HG03103 (cell line): ENCODE data around the gene ANKRD49.

Source experiments
- ATAC-seq: cut with Tn5 transposase; IDR thresholded peaks from one replicate; pipeline ENCODE4 v1.9.1; 2021; ENCODE audit warnings: low read depth; ENCODE audit not compliant: unreplicated experiment

ANKRD49 gene

DNA sequence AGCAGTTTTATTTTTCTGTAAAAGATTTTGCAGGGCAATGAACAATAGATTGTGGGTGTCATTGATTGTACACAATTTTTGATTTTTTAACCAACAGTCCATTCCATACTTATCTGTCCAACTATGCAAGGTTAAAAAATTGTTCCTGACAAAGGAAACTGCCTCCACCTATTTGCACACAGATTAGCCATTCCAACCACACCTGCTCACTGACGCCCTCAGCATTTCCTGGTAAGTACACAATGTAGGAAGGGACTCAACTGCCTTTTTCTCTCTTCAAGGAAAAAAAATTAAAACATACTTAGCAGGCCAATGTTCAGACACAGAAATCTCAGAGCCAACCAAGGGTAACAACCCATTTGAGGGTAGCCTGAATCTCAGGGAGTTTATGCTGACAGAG is 45.6 kb downstream of the ANKRD49 start:
- no peak for ATAC-seq

DNA sequence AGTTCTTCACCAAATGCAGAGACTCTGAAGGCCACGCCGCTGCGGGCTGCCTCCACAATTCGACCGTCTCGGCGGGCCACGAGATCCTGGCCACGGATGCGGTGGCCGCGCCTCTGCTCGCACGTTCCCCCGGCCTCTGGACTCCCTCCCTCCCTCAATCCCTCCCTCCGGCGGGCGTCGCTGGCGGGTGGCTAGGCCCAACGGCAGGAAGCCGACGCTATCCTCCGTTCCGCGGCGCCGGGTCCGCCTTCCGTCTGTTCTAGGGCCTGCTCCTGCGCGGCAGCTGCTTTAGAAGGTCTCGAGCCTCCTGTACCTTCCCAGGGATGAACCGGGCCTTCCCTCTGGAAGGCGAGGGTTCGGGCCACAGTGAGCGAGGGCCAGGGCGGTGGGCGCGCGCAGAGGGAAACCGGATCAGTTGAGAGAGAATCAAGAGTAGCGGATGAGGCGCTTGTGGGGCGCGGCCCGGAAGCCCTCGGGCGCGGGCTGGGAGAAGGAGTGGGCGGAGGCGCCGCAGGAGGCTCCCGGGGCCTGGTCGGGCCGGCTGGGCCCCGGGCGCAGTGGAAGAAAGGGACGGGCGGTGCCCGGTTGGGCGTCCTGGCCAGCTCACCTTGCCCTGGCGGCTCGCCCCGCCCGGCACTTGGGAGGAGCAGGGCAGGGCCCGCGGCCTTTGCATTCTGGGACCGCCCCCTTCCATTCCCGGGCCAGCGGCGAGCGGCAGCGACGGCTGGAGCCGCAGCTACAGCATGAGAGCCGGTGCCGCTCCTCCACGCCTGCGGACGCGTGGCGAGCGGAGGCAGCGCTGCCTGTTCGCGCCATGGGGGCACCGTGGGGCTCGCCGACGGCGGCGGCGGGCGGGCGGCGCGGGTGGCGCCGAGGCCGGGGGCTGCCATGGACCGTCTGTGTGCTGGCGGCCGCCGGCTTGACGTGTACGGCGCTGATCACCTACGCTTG is 50.2 kb downstream of the ANKRD49 start, which contains the start of gene FUT4:
TSS of gene FUT4 (plus strand) at position 227 of the 951 bp plus-strand sequence. CDS start at position 440, 213 bp downstream.
- peak; percentile 67 for ATAC-seq

DNA sequence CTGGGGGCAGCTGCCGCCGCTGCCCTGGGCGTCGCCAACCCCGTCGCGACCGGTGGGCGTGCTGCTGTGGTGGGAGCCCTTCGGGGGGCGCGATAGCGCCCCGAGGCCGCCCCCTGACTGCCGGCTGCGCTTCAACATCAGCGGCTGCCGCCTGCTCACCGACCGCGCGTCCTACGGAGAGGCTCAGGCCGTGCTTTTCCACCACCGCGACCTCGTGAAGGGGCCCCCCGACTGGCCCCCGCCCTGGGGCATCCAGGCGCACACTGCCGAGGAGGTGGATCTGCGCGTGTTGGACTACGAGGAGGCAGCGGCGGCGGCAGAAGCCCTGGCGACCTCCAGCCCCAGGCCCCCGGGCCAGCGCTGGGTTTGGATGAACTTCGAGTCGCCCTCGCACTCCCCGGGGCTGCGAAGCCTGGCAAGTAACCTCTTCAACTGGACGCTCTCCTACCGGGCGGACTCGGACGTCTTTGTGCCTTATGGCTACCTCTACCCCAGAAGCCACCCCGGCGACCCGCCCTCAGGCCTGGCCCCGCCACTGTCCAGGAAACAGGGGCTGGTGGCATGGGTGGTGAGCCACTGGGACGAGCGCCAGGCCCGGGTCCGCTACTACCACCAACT is 51.0 kb downstream of the ANKRD49 start:
- ATAC-seq: peak; percentile 2

DNA sequence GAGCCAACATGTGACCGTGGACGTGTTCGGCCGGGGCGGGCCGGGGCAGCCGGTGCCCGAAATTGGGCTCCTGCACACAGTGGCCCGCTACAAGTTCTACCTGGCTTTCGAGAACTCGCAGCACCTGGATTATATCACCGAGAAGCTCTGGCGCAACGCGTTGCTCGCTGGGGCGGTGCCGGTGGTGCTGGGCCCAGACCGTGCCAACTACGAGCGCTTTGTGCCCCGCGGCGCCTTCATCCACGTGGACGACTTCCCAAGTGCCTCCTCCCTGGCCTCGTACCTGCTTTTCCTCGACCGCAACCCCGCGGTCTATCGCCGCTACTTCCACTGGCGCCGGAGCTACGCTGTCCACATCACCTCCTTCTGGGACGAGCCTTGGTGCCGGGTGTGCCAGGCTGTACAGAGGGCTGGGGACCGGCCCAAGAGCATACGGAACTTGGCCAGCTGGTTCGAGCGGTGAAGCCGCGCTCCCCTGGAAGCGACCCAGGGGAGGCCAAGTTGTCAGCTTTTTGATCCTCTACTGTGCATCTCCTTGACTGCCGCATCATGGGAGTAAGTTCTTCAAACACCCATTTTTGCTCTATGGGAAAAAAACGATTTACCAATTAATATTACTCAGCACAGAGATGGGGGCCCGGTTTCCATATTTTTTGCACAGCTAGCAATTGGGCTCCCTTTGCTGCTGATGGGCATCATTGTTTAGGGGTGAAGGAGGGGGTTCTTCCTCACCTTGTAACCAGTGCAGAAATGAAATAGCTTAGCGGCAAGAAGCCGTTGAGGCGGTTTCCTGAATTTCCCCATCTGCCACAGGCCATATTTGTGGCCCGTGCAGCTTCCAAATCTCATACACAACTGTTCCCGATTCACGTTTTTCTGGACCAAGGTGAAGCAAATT is 51.7 kb downstream of the ANKRD49 start:
- no peak for ATAC-seq

DNA sequence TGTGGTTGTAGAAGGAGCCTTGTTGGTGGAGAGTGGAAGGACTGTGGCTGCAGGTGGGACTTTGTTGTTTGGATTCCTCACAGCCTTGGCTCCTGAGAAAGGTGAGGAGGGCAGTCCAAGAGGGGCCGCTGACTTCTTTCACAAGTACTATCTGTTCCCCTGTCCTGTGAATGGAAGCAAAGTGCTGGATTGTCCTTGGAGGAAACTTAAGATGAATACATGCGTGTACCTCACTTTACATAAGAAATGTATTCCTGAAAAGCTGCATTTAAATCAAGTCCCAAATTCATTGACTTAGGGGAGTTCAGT is 52.3 kb downstream of the ANKRD49 start:
- no peak for ATAC-seq

DNA sequence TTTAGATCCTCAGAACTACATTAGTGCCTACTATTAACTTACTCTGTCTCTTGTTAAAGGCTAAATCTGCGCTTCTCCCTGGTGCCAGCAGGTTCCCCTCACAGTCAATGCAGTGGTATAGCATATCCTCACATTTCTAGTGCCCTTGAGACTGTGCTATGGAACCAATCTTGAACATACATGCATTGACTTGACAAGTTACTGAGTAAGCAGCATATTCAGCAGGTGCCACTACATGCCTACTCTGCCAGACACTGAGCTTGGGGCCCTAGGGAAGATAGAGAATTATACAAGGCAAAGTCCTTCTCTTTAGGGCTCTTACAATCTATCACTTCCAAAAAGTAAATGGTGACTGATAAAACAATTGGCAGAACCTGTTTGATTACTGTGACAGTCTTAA is 53.1 kb downstream of the ANKRD49 start:
- ATAC-seq: no peak

DNA sequence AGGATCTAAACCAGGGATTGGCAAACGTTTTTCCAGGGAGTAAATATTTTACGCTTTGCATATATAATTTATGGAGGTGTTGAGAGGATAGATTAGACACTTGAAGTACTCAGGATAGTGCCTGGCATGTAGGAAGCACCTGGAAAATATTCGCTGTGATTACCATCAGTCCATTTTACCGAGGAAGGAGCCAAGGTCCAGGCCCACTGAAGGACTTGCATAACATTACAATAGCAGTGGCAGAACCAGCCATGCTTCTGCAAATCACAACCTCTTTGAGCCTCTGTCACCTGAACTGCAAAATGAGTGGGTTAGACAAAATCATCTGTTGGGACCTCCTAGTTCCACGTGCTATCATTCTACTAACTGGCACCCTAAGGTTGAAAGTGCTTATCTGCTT is 55.4 kb downstream of the ANKRD49 start:
- no peak for ATAC-seq
